ENCODE measurements around the gene ZMYND8.

Gene ZMYND8

DNA sequence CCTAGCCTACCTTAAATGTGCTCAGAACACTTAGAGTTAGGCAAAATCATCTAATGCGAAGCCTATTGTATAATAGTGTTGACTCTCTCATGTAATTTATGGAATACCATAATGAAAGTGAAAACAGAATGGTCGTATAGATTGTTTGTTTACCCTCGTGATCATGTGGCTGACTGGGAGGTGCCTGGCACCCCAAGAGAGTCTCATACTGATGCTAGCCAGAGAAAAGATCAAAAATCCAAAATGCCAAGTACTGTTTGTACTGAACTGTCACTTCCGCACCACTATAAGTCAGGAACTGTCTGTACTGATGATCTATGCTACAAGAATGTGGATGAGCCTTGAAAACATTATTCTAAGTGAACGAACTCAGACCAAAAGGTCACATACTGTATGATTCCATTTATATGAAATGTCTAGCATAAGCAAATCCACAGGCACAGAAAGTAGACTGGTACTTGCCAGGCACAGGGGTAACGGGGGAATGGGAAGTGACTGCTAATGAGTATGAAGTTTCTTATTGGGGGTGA lies 22.4 kb downstream of the ZMYND8 start:
- Mint-ChIP-seq H3K4me3 (peak overlapping the region in 1 of 2 donors; percentile 0), H3K9me3 (no peaks in the 10 kb centered on the region), H3K27me3 (no peaks in the 10 kb centered on the region), H3K27ac (peak overlapping the region; percentile 71 to 79), H3K4me1 (peaks cover 76% of the 10 kb centered on the region)
- no peak for ATAC-seq
- no peak for DNase-seq

DNA sequence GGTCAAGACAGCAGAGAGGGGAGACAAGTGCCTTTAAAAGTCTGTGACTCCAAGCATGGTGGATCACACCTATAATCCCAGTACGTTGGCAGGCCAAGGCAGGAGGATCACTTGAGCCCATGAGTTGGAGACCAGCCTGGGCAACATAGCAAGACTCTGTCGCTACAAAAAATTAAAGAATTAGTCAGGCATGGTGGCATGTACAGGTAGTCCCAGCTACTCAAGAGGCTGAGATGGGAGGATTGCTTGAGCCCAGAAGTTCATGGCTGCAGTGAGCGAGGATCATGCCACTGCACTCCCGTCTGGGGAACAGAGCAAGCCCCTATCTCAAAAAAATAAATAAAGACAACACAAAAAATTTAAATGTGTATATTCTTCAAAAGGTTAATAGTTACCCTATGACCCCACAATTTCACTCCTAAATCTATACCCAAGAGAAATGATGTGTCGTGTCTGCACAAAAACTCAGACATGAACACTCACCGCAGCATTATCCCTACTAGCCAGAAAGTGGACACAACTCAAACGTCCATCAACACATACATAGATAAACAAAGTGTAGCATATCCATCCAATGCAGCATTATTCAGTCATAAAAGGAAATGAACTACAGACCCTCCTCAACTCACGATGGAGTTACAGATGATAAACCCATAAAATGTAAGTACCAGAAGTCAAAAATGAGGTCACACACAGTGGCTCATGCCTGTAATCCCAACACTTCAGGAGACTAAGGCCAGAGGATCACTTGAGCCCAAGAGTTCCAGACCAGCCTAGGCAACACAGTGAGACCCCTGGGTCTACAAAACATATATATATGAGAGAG lies 23.9 kb downstream of the ZMYND8 start:
- H3K9me3 Mint-ChIP-seq = no peaks in the 10 kb centered on the region
- H3K27me3 Mint-ChIP-seq = no peaks in the 10 kb centered on the region
- H3K4me1 Mint-ChIP-seq = peaks cover 62% of the 10 kb centered on the region
- ATAC-seq = no peak
- DNase-seq = no peak
- H3K4me3 Mint-ChIP-seq = no peak overlapping the region
- H3K27ac Mint-ChIP-seq = peak overlapping the region; percentile 30 to 36

DNA sequence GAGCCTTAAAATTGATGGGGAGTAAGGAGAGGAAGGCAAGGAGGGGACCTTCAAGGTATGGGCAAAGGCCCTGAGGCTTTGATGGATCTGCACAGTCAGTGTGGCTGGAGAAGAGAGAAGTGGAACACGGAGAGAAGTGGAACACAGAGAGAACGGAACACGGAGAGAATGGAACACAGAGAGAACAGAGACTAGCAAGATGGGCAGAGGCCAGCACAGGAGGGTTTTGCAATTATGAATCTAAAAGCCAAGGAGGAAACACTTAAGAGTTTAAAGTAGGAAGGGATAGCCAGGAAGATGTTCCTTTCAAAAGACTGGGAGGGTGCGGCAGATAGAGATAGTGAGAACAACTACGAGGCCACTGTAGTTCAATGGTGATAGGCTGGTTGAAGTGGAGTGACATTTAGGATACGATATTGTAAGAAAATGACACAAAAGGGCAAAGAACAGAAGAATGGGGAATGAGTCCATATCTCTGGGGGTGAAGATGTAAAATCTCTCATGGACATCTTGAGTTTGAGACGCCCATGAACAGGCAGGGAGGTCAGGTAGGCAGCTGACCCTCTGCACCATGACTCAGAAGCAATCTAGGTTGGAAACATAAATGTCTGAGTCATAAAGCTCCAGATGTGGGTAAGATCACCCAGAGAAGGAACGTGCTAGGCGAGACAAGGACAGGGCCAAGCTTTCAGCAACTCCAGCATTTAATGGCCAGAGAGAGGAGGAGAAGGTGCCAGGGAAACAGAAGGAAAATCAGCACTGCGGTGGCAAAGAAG lies 25.4 kb downstream of the ZMYND8 start:
- H3K9me3 Mint-ChIP-seq = no peaks in the 10 kb centered on the region
- ATAC-seq (peak; percentile 73), DNase-seq (no peak)
- peaks cover 53% of the 10 kb centered on the region for H3K4me1 Mint-ChIP-seq
- H3K27me3 Mint-ChIP-seq = no peaks in the 10 kb centered on the region
- peak overlapping the region in 1 of 2 donors; percentile 0 for H3K27ac Mint-ChIP-seq
- H3K4me3 Mint-ChIP-seq = peak overlapping the region; percentile 6 to 19

DNA sequence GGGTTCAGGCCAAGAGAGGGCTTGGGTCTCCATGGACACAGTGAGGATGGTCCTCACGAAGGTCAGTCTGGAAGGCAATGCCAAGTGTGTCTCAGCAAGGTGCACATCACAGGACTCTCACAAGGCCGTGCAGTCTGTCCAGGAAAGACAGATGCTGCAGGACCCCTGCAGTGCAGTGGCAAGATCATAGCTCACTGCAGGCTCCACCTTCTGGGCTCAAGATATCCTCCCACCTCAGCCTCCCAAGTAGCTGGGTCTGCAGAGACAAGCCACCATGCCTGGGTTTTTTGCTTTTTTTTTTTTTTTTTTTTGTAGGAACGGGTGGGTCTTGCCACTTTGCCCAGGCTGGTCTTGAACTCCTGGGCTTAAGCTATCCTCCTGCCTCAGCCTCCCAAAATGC lies 26.4 kb downstream of the ZMYND8 start:
- peaks cover 46% of the 10 kb centered on the region for H3K4me1 Mint-ChIP-seq
- no peaks in the 10 kb centered on the region for H3K27me3 Mint-ChIP-seq
- no peaks in the 10 kb centered on the region for H3K9me3 Mint-ChIP-seq
- no peak for DNase-seq
- no peak for ATAC-seq
- no peak overlapping the region for H3K4me3 Mint-ChIP-seq
- no peak overlapping the region for H3K27ac Mint-ChIP-seq

DNA sequence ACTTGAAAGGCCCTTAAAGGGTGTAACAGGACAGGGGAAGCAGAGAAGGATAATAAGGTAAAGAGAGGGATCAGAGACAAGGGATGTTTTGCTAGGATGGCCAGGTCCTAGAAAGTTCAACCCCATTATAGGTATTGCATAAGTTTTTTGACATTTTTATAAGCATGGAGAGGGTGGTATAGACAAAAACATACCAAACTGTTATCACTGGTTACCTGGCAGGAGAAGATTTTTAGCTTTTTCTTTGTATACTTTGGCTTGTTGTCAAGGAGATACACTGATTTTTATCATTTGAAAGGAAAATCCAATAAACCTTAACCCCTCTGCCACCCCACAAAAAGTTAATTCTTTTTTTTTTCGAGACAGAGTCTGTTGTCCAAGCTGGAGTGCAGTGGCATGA lies 28.4 kb downstream of the ZMYND8 start:
- no peak overlapping the region for H3K4me3 Mint-ChIP-seq
- DNase-seq = no peak
- H3K27ac Mint-ChIP-seq = no peak overlapping the region
- no peak for ATAC-seq
- no peaks in the 10 kb centered on the region for H3K9me3 Mint-ChIP-seq
- peaks cover 46% of the 10 kb centered on the region for H3K4me1 Mint-ChIP-seq
- H3K27me3 Mint-ChIP-seq = no peaks in the 10 kb centered on the region

DNA sequence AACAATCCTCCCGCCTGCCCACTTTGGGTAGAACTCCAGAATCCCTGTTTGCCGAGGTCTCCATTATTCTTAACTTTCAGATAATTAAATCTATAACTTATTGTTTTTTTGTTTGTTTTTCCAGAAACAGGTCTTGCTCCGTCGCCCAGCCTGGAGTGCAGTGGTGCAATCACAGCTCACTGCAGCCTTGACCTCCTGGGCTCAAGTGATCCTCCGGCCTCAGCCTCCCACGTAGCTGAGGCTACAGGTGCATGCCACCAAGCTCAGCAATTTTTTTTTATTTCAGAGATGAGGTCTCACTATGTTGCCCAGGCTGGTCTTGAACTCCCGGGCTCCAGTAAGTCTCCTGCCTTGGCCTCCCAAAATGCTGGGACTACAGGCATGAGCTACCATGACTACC lies 28.8 kb downstream of the ZMYND8 start:
- DNase-seq = no peak
- no peak overlapping the region for H3K4me3 Mint-ChIP-seq
- H3K27ac Mint-ChIP-seq = no peak overlapping the region
- H3K27me3 Mint-ChIP-seq = no peaks in the 10 kb centered on the region
- no peak for ATAC-seq
- peaks cover 46% of the 10 kb centered on the region for H3K4me1 Mint-ChIP-seq
- no peaks in the 10 kb centered on the region for H3K9me3 Mint-ChIP-seq

DNA sequence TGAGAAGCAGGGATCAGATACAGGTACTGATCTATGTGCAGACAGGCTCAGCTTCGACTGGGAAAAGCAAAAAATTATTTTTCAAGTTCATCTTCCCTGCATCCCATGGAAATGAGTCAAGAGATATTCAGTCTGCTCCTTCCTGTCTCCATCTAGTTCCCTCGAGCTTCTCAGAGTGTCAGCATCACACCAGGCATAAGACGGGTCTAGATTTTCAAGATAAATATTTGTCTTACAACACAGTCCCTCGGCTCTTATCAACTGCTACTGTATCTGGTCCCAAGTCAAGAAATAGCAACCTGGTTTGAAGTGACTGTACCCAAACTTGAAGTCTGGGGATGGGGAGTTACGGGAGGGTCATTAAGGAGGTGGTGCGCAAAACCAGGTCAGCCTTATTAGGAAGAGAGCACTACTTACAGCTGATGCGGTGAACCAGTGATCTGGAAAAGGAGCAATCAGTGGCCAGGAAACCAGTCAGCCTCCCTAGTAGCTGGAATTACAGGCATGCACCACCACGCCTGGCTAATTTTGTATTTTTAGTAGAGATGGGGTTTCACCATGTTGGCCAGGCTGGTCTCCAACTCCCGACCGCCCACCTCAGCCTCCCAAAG lies 29.7 kb downstream of the ZMYND8 start:
- Mint-ChIP-seq H3K27ac (no peak overlapping the region), H3K4me1 (peaks cover 41% of the 10 kb centered on the region), H3K27me3 (no peaks in the 10 kb centered on the region), H3K9me3 (no peaks in the 10 kb centered on the region), H3K4me3 (no peak overlapping the region)
- ATAC-seq (no peak), DNase-seq (no peak)

DNA sequence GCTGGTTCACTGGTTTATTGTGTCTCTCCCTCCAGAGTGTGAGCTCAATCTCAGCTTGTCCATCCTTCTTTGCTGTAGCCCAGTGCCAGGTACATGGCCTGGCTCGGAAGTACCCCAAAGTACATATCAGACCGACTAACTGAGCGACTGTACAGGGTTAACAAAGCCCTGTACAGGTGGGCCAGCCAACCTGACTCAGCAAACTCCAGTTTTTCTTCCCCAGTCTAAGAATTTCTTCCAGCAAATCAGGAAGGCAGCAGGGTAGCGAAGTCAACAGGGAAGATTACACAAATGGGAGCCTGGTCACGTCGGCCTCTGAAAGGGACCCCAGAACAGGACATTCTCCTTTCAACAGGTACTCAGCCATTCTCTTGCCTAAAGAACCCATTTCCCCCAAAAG lies 31.3 kb downstream of the ZMYND8 start:
- H3K4me3 Mint-ChIP-seq = no peak overlapping the region
- H3K9me3 Mint-ChIP-seq = no peaks in the 10 kb centered on the region
- H3K27ac Mint-ChIP-seq = peak overlapping the region in 1 of 2 donors; percentile 3
- DNase-seq (no peak), ATAC-seq (no peak)
- no peaks in the 10 kb centered on the region for H3K27me3 Mint-ChIP-seq
- H3K4me1 Mint-ChIP-seq = peaks cover 40% of the 10 kb centered on the region

DNA sequence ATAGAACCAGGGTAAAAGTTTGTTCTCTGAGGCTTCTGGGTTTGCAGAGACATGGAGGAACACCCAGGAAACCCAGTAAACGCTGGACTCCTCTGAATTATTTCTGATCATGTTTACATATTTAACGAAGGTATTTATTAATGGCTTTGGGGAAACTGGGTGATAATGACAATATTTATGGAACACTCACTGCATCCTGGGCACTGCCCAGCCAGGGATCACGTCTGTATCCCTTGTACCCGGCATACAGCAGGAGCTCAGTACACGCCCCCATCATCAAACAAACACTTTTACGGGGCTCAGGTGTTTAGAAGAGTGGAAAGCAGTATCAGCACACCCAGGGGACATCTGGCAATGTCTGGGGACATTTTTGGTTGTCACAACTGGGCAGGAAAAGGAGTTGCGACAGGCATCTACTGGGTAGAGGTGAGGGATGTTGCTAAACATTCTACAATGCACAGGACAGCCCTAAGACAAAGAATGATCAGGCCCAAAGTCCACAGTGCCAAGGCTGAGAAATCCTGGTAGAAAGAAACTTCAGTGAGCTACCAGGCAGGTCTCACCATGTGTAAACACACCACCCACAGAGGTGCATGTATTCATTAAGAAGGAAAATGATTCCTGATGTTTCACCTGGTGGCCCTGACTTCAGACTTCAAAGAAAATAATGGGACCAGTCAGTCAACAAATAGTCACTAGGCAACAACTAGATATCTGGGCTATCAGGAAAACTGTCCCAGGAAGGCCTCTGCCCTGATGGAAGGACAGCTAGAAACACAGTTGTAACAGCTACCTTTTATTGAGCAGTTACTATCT lies 35.3 kb downstream of the ZMYND8 start:
- H3K27me3 Mint-ChIP-seq = no peaks in the 10 kb centered on the region

DNA sequence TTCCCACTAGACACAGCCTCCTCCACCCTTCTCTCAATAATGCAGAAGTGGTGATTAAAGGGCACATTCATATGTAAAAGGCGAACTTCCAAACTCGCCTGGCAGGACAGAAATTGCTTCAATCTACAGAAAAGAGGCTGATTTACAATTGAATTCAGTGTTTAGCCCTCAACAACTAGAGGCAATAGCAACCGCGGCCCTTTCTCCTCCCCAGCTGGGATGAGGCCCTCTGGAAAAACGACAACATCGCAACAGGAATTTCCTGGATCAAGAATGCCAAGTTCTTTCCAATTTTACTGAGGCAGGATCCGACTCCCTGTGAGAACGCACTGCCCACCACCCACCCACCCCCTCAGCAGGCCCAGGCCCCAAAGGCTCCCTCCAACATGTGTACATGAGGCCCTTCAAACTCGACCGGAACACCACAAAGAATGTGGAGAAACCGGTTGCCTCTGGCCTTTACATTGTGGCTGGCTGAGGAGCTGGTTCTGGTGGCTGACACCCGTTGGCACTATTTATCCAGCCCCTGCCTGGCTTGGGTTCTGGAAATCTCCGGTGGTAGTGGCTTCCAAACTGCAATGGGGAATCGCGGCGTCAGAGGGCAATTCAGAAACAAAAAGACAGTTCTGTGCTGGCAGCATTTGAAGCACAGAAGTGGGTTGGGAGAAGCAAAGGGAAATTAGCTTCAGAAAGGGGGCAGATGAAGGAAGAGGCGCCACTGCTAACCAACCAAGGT lies 36.8 kb downstream of the ZMYND8 start:
- DNase-seq = no peak
- peaks cover 85% of the 10 kb centered on the region for H3K4me1 Mint-ChIP-seq
- H3K27ac Mint-ChIP-seq = peak overlapping the region; percentile 42 to 70
- H3K4me3 Mint-ChIP-seq = peak overlapping the region; percentile 60 to 82
- H3K27me3 Mint-ChIP-seq = no peaks in the 10 kb centered on the region
- no peaks in the 10 kb centered on the region for H3K9me3 Mint-ChIP-seq
- no peak for ATAC-seq

More for the DNA sequence above, 35.3 kb downstream of the ZMYND8 start:
- Mint-ChIP-seq H3K9me3 (no peaks in the 10 kb centered on the region), H3K4me1 (peaks cover 78% of the 10 kb centered on the region), H3K4me3 (no peak overlapping the region), H3K27ac (no peak overlapping the region)
- no peak for ATAC-seq
- DNase-seq = no peak

DNA sequence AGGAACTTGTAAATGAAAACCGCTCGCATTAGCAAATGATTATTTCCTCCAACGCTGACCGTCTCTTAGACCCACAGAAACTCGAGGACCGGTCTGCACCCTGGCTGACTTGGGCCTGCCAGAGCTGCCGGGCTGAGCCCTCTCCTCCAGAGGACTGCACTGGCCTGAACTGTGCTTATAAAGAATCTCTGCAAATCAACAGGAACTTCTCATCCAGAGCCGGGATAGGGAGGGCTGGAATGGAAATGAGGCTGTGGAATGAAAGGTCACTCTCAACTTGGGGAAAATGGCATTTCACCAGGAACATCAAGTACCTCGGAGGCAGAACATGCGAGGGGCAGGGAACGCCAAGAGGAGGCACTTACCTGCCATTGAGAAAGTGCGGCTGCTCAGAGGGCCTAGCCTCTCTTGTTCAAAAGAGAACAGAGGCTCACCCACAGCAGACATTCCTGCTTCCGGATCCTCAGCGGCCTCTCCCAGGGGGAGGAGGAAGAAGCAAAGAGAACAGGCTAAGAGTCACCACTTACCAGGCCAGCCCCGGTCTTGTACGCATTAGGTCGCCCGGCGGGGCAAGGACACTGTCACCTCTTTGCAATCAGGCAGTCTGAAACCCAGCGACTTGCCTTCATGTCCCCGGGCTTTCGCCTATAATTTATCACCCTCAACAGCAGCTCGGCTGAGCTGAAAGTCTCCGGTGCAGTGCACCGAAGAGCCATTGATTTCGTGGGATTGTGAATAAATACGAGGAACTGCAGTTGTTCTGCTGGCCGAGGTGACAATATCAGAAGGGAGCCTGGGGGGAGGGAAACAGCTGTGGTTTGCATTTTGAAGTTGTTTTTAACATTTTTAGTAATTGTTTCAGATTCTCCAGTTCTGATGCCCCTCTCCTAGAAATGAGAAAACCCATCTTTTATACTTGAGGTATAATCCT lies 37.6 kb downstream of the ZMYND8 start:
- Mint-ChIP-seq H3K4me3 (peak overlapping the region; percentile 58 to 82), H3K27ac (peak overlapping the region; percentile 42 to 70), H3K4me1 (peaks cover 87% of the 10 kb centered on the region), H3K27me3 (no peaks in the 10 kb centered on the region), H3K9me3 (no peaks in the 10 kb centered on the region)
- peak; percentile 72 for ATAC-seq
- peak; percentile 24 to 44 for DNase-seq

DNA sequence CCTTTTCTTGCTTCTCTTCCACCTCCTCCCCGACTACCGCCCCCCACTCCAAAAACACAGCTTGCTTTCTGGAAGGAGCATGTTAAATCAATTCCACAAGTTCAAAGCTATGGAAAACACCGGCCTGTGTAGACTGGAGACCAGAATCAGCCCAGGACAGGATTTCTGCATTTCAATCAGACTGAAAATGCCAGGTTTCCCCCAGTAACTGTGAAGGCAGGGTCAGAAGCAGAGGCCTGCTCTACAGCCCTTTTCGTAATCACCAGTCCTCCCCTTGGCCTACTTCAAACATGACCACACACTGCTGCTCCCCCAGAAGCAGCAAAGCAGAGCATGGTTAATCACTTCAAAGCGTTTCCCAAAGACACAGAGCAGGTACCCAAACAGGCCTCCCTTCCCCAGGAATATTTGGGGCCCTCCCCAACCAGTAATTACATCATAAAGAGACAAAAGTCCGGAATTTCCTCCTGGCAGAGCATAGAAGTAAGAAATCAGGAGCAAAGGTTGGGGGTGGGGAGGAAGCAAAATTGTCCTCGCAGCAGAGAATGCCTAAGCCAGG lies 38.4 kb downstream of the ZMYND8 start:
- peaks cover 80% of the 10 kb centered on the region for H3K4me1 Mint-ChIP-seq
- DNase-seq (no peak), ATAC-seq (no peak)

DNA sequence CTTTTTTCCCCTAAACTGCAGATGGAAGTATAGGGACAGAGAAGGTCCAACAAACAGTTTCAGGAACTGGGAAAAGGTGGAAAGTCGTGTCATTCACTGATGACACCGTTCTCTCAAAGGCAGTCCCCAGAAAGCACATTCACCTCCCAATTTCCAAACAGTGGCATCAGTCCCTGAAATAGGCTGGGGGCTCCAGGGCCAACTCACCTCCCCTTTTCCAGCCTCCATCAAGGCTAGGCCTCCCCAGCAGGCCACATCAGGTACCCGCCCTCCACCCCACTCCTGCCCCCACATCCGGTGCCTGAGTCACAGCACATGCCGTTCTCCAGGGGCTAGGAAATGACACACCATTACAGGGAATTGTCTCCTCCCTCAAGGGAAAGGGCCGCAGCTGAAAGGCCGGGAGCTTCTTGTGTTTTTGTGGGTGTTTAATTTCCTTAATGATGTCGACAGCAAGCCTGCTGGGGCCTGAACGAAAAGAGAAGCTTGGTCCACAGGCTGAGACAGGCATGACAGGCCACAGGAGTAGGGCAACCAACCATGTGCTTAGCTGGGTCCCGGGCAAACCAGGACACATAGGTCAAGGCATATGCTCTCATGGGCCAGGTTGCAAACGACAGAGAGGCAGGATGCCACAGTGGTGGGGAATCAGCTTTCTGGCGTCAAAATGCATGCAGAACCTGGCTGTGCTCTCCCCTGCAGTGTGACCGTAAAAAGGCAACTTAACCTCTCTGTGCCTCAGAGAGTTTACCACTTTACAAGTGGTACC lies 39.2 kb downstream of the ZMYND8 start:
- Mint-ChIP-seq H3K4me3 (peak overlapping the region; percentile 58 to 82), H3K9me3 (no peaks in the 10 kb centered on the region), H3K27ac (peak overlapping the region; percentile 8 to 69), H3K4me1 (peaks cover 78% of the 10 kb centered on the region), H3K27me3 (no peaks in the 10 kb centered on the region)
- ATAC-seq = peak; percentile 79
- peak; percentile 16 to 55 for DNase-seq

More for the DNA sequence above, 38.4 kb downstream of the ZMYND8 start:
- peak overlapping the region; percentile 58 to 82 for H3K4me3 Mint-ChIP-seq
- no peaks in the 10 kb centered on the region for H3K27me3 Mint-ChIP-seq
- no peaks in the 10 kb centered on the region for H3K9me3 Mint-ChIP-seq
- H3K27ac Mint-ChIP-seq = peak overlapping the region; percentile 85 to 89
